GM23338 (cell line): ENCODE results near the gene SFXN5. TPM values are rescaled to one million over a fixed set of nuclear protein-coding genes. Genes with fewer than 3 reads are reported as not detected.
A peak's percentile ranks its signal among the peaks of the same experiment; 100 is the strongest.
"Not testable (repeated sequence)": the region's sequence is repeated elsewhere in the genome, so short reads cannot be mapped to it uniquely, and the experiment has no call there.

ENCODE experiments used
- ATAC-seq: fragments of 200-7000 bp; cut with Tn5 transposase; 3 replicates; pipeline ENCODE4 v1.9.1; 2020
- DNase-seq: peaks from one replicate; pipeline ENCODE4 v3.0.0-alpha.2; 2015; ENCODE audit warnings: low spot score
- H2AFZ ChIP-seq: fragments of 200-600 bp; sonication (generic); 2 replicates; pipeline ENCODE4 v1.8.0; 2016; ENCODE audit warnings: antibody characterized with exemption, mild to moderate bottlenecking, moderate library complexity
- H3F3A ChIP-seq: fragments of 200-600 bp; sonication (generic); replicated peaks from 2 replicates; pipeline ENCODE4 v1.8.0; 2017; ENCODE audit warnings: antibody characterized with exemption, mixed run types, low read depth
- H3K27ac ChIP-seq: fragments of 200-600 bp; sonication (generic); 2 replicates; pipeline ENCODE4 v1.6.1; 2016; ENCODE audit warnings: low read depth
- H3K27me3 ChIP-seq: fragments of 200-600 bp; sonication (generic); 2 replicates; pipeline ENCODE4 v1.8.0; 2016; ENCODE audit warnings: mild to moderate bottlenecking, mixed run types, moderate library complexity; ENCODE audit not compliant: insufficient read depth
- H3K36me3 ChIP-seq: fragments of 200-600 bp; sonication (generic); 2 replicates; pipeline ENCODE4 v1.8.0; 2016; ENCODE audit warnings: mild to moderate bottlenecking; ENCODE audit not compliant: insufficient read depth
- H3K4me1 ChIP-seq: fragments of 200-600 bp; sonication (generic); 2 replicates; pipeline ENCODE4 v1.8.0; 2016; ENCODE audit warnings: mild to moderate bottlenecking, moderate library complexity; ENCODE audit not compliant: insufficient read depth
- H3K4me2 ChIP-seq: fragments of 200-600 bp; sonication (generic); 2 replicates; pipeline ENCODE4 v1.7.1; 2017; ENCODE audit warnings: mixed run types
- H3K4me3 ChIP-seq: fragments of 200-600 bp; sonication (generic); 2 replicates; pipeline ENCODE4 v1.6.1; 2016; ENCODE audit warnings: mixed run types
- H3K79me2 ChIP-seq: fragments of 200-600 bp; sonication (generic); replicated peaks from 2 replicates; pipeline ENCODE4 v1.8.0; 2017; ENCODE audit warnings: mild to moderate bottlenecking; ENCODE audit not compliant: insufficient read depth
- H3K9me2 ChIP-seq: fragments of 200-600 bp; sonication (generic); 2 replicates; pipeline ENCODE4 v1.8.0; 2017; ENCODE audit not compliant: insufficient read depth
- H4K20me1 ChIP-seq: fragments of 200-600 bp; sonication (generic); replicated peaks from 2 replicates; pipeline ENCODE4 v1.8.0; 2017; ENCODE audit warnings: mild to moderate bottlenecking; ENCODE audit not compliant: insufficient read depth
- H3K27ac Mint-ChIP-seq: 2 replicates; pipeline ENCODE4 v1.8.0; 2020; ENCODE audit warnings: inconsistent platforms, mild to moderate bottlenecking, moderate library complexity, mixed read lengths
- H3K27me3 Mint-ChIP-seq: 3 replicates; pipeline ENCODE4 v1.8.0; 2022; ENCODE audit warnings: low read depth, mild to moderate bottlenecking, moderate library complexity, mixed read lengths, inconsistent platforms; ENCODE audit not compliant: insufficient read depth, poor library complexity
- H3K36me3 Mint-ChIP-seq: 3 replicates; pipeline ENCODE4 v1.8.0; 2021; ENCODE audit warnings: low read depth, mild to moderate bottlenecking, inconsistent platforms, moderate library complexity, mixed read lengths
- H3K4me1 Mint-ChIP-seq: 3 replicates; pipeline ENCODE4 v1.8.0; 2020; ENCODE audit warnings: mild to moderate bottlenecking, inconsistent platforms, mixed read lengths
- H3K4me3 Mint-ChIP-seq: 3 replicates; pipeline ENCODE4 v1.8.0; 2021; ENCODE audit warnings: moderate library complexity, mild to moderate bottlenecking, inconsistent platforms, mixed read lengths
- H3K9me3 Mint-ChIP-seq: 3 replicates; pipeline ENCODE4 v1.8.0; 2020; ENCODE audit warnings: moderate library complexity, mild to moderate bottlenecking, inconsistent platforms, mixed read lengths
- NANOG ChIP-seq: IDR thresholded peaks from 2 replicates; pipeline ENCODE4 v1.6.1; 2016; ENCODE audit warnings: antibody characterized with exemption, borderline replicate concordance
- REST ChIP-seq: IDR thresholded peaks from one replicate; pipeline ENCODE4 v1.6.1; 2018; ENCODE audit warnings: antibody characterized with exemption; ENCODE audit not compliant: unreplicated experiment
- polyA plus RNA-seq: library from polyadenylated mRNA; unstranded; fragments of >200 nt; fragmentation: Nextera tagmentation; extraction: Ambion mirVana; gene quantifications from 2 replicates; pipeline ENCODE4 v1.2.1, GENCODE V29; 2016
- total RNA-seq: library from RNA; depleted of rRNA; stranded (reverse); fragments of >200 nt; shearing (Covaris generic); gene quantifications from 2 replicates; pipeline ENCODE4 v1.2.3, GENCODE V29; 2014
- TF ChIP-seq, protein P1 (sequence below): fragments of 250-450 bp; sonication (Bioruptor Pico); IDR thresholded peaks from 2 replicates; pipeline ENCODE4 v1.5.0; 2020; ENCODE audit warnings: mild to moderate bottlenecking, moderate library complexity

SFXN5 gene
- total and polyA plus RNA-seq, 2 experiments from 2014 or later: 23.6 to 25.8 TPM

- TF ChIP-seq, protein P1, sequence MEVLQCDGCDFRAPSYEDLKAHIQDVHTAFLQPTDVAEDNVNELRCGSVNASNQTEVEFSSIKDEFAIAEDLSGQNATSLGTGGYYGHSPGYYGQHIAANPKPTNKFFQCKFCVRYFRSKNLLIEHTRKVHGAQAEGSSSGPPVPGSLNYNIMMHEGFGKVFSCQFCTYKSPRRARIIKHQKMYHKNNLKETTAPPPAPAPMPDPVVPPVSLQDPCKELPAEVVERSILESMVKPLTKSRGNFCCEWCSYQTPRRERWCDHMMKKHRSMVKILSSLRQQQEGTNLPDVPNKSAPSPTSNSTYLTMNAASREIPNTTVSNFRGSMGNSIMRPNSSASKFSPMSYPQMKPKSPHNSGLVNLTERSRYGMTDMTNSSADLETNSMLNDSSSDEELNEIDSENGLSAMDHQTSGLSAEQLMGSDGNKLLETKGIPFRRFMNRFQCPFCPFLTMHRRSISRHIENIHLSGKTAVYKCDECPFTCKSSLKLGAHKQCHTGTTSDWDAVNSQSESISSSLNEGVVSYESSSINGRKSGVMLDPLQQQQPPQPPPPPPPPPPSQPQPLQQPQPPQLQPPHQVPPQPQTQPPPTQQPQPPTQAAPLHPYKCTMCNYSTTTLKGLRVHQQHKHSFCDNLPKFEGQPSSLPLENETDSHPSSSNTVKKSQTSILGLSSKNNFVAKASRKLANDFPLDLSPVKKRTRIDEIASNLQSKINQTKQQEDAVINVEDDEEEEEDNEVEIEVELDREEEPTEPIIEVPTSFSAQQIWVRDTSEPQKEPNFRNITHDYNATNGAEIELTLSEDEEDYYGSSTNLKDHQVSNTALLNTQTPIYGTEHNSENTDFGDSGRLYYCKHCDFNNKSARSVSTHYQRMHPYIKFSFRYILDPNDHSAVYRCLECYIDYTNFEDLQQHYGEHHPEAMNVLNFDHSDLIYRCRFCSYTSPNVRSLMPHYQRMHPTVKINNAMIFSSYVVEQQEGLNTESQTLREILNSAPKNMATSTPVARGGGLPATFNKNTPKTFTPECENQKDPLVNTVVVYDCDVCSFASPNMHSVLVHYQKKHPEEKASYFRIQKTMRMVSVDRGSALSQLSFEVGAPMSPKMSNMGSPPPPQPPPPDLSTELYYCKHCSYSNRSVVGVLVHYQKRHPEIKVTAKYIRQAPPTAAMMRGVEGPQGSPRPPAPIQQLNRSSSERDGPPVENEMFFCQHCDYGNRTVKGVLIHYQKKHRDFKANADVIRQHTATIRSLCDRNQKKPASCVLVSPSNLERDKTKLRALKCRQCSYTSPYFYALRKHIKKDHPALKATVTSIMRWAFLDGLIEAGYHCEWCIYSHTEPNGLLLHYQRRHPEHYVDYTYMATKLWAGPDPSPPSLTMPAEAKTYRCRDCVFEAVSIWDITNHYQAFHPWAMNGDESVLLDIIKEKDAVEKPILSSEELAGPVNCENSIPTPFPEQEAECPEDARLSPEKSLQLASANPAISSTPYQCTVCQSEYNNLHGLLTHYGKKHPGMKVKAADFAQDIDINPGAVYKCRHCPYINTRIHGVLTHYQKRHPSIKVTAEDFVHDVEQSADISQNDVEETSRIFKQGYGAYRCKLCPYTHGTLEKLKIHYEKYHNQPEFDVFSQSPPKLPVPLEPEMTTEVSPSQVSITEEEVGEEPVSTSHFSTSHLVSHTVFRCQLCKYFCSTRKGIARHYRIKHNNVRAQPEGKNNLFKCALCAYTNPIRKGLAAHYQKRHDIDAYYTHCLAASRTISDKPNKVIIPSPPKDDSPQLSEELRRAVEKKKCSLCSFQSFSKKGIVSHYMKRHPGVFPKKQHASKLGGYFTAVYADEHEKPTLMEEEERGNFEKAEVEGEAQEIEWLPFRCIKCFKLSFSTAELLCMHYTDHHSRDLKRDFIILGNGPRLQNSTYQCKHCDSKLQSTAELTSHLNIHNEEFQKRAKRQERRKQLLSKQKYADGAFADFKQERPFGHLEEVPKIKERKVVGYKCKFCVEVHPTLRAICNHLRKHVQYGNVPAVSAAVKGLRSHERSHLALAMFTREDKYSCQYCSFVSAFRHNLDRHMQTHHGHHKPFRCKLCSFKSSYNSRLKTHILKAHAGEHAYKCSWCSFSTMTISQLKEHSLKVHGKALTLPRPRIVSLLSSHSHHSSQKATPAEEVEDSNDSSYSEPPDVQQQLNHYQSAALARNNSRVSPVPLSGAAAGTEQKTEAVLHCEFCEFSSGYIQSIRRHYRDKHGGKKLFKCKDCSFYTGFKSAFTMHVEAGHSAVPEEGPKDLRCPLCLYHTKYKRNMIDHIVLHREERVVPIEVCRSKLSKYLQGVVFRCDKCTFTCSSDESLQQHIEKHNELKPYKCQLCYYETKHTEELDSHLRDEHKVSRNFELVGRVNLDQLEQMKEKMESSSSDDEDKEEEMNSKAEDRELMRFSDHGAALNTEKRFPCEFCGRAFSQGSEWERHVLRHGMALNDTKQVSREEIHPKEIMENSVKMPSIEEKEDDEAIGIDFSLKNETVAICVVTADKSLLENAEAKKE (CRISPR knock-in tag): no peak
- TF ChIP-seq NANOG: no peak
These were observed 24.4 kb upstream of the SFXN5 start (continued) for GRCh38 chr2:73095910-73096309.

- not testable (repeated sequence) for H3K36me3 Mint-ChIP-seq, H4K20me1 ChIP-seq, H3F3A ChIP-seq, DNase-seq, H3K27me3 ChIP-seq, ATAC-seq, H3K9me3 Mint-ChIP-seq, H3K27ac ChIP-seq, H3K27ac Mint-ChIP-seq, H3K4me1 ChIP-seq, H3K4me2 ChIP-seq, H3K9me2 ChIP-seq, H3K36me3 ChIP-seq, H3K79me2 ChIP-seq, H2AFZ ChIP-seq, H3K4me3 Mint-ChIP-seq, H3K27me3 Mint-ChIP-seq, H3K4me3 ChIP-seq
- H3K4me1 Mint-ChIP-seq: peaks cover 14% of the 10 kb centered on the region; the same call in 2 of the 3 replicates
These were observed 22.2 kb upstream of the SFXN5 start for GRCh38 chr2:73093601-73094218.

DNA sequence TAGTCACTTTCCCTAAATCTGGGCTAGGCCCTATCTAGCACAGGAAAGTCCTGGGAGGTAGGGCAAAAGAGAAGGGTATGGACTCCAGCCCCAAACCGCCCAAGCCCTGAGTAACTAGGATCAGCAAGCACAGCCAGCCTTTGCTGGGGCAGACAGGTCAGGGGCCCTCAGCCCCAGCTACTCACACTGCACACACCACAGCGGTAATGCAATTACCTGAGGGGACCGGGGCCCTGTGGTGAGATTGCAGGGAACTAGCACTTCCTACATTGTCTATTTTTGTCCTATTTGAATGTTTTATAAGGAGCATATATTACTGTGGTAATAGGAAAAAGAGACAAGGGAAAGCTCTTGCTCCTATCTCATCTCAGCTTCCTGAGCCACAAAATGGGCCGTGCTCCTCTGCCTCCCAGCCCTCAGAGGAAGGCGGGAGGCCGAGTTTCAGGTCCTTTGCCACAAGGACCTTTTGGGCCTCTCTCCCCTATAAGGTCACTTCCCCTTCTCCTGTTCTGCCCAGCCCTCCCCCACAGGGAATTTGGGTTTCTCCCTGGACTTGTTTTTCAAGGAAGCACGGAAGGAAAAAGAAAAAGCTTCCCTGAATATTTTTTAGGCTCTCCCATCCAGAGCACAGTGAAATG, 20.8 kb upstream of the SFXN5 start:
- Mint-ChIP-seq H3K4me1 (peaks cover 14% of the 10 kb centered on the region; the same call in 2 of the 3 replicates), H3K9me3 (no peaks in the 10 kb centered on the region; the same call in 2 of the 3 replicates), H3K27me3 (peaks cover 10% of the 10 kb centered on the region), H3K4me3 (no peak overlapping the region), H3K36me3 (no peaks in the 10 kb centered on the region), H3K27ac (no peak overlapping the region)
- no peaks in the 10 kb centered on the region for H3K27me3 ChIP-seq
- no peaks in the 10 kb centered on the region for H3K36me3 ChIP-seq
- H3K9me2 ChIP-seq: no peaks in the 10 kb centered on the region
- H3K4me1 ChIP-seq: no peaks in the 10 kb centered on the region
- H3K4me2 ChIP-seq: no peak overlapping the region
- ATAC-seq: peak; percentile 34
- H3K79me2 ChIP-seq: no peaks in the 10 kb centered on the region; the same call in 1 of the 2 replicates
- no peak for DNase-seq
- H3K27ac ChIP-seq: no peak overlapping the region
- peaks cover 3% of the 10 kb centered on the region for H4K20me1 ChIP-seq
- H2AFZ ChIP-seq: no peak overlapping the region
- H3F3A ChIP-seq: no peaks in the 10 kb centered on the region
- H3K4me3 ChIP-seq: no peak overlapping the region
- no peak for TF ChIP-seq REST
